ENCODE measurements around the gene NUDT7.

DNA sequence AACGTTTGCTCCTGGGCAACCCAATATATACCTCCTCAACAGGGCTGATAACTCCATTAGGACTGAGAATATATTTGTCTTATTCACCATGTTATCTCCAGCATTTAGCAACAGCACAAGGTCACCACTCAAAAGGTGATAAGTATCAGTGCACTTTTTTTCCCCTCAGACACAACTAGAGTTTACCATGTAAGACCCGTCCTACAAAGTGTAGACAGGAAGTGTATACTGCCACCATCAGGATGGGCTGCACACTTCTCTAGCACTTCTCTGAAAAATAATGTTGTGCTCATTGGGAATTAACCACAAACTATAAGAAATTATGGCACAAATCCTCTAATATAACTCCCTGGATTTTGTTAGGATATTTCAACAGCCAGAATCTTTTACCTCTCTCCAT, 60.4 kb downstream of the NUDT7 start:
- peak; percentile 4 to 36 for TF ChIP-seq CTCF (conservative IDR thresholded peaks at IDR 0.05 in 1 of 2, IDR thresholded peaks at IDR 0.05 in 1 of 2; ENCODE audit: extremely low read depth in 1 of 2, insufficient read depth in 1 of 2, low read depth in 1 of 2, low read length in 2 of 2)
- TF ChIP-seq EZH2 (IDR thresholded peaks at IDR 0.05; ENCODE audit: borderline replicate concordance, low read length) = no peak

All from mammary epithelial cell (primary cell).